Left hindlimb (tissue), 1 donor: Measurements from ENCODE around the gene NUAK2.

ENCODE experiments used
- DNase-seq: peaks from one replicate; pipeline ENCODE4 v3.0.0-alpha.2; 2018

The NUAK2 gene

GRCh38 chr1:205345761-205346160, 24.2 kb upstream of the NUAK2 start:
- no peak for DNase-seq

GRCh38 chr1:205344066-205344928, 22.8 kb upstream of the NUAK2 start:
- no peak for DNase-seq

- no peak for DNase-seq
Measured at GRCh38 chr1:205343431-205344065, 22.0 kb upstream of the NUAK2 start.

- DNase-seq: no peak
Measured at GRCh38 chr1:205342986-205343385, 21.4 kb upstream of the NUAK2 start.

GRCh38 chr1:205340676-205341075, 19.1 kb upstream of the NUAK2 start:
- no peak for DNase-seq

- DNase-seq: no peak
Measured at GRCh38 chr1:205339717-205340116, 18.2 kb upstream of the NUAK2 start.

- no peak for DNase-seq
Measured at GRCh38 chr1:205339197-205339702, 17.7 kb upstream of the NUAK2 start.

GRCh38 chr1:205338011-205338410, 16.5 kb upstream of the NUAK2 start:
- DNase-seq: no peak

GRCh38 chr1:205337481-205337880, 15.9 kb upstream of the NUAK2 start:
- DNase-seq: no peak

GRCh38 chr1:205335692-205336091, 14.1 kb upstream of the NUAK2 start:
- peak; percentile 63 for DNase-seq

GRCh38 chr1:205332015-205332791, 10.7 kb upstream of the NUAK2 start:
- no peak for DNase-seq

- no peak for DNase-seq
Measured at GRCh38 chr1:205330150-205330549, 8.6 kb upstream of the NUAK2 start.

GRCh38 chr1:205329719-205330118, 8.2 kb upstream of the NUAK2 start:
- DNase-seq: no peak

- DNase-seq: no peak
Measured at GRCh38 chr1:205328476-205328875, 6.9 kb upstream of the NUAK2 start.

GRCh38 chr1:205326812-205327466, 5.4 kb upstream of the NUAK2 start:
- DNase-seq: no peak

- DNase-seq: peak; percentile 53
Measured at GRCh38 chr1:205325334-205325884, 3.9 kb upstream of the NUAK2 start.

GRCh38 chr1:205324781-205325180, 3.2 kb upstream of the NUAK2 start:
- DNase-seq: no peak

- DNase-seq: no peak
Measured at GRCh38 chr1:205323794-205324193, 2.2 kb upstream of the NUAK2 start.

GRCh38 chr1:205321959-205322283, 376 bp upstream of the NUAK2 start:
- no peak for DNase-seq

GRCh38 chr1:205319081-205320018, 2.2 kb downstream of the NUAK2 start:
- DNase-seq: no peak

GRCh38 chr1:205318231-205318991, 3.1 kb downstream of the NUAK2 start:
- DNase-seq: no peak
